B cell (primary cell): ENCODE measurements around the gene FGFR3. TPM values are rescaled to one million over a fixed set of nuclear protein-coding genes. Genes with fewer than 3 reads are reported as not detected.

Experiments used
- ATAC-seq: fragments of 200-7000 bp; cut with Tn5 transposase; one replicate; pipeline ENCODE4 v1.10.0; 2021; ENCODE audit warnings: low read depth, mild to moderate bottlenecking, moderate number of reproducible peaks, moderate library complexity
- CTCF ChIA-PET: fragments of 350-600 bp; sonication (Branson Sonifier 250); formaldehyde crosslinking; loops from one replicate; lab custom pipeline; 2021; ENCODE audit warnings: antibody characterized with exemption, inconsistent platforms; lab: Charles Lee
- POLR2A ChIA-PET: fragments of 350-600 bp; sonication (Branson Sonifier 250); formaldehyde crosslinking; loops from one replicate; lab custom pipeline; 2021; ENCODE audit warnings: antibody characterized with exemption; lab: Charles Lee
- DNase-seq: peaks from one replicate; pipeline ENCODE4 v3.0.0; 2013
- H2AFZ ChIP-seq: 2 replicates; pipeline ENCODE4 v1.6.1; 2012; ENCODE audit warnings: mild to moderate bottlenecking, low read depth, low read length; ENCODE audit not compliant: insufficient read depth, poor library complexity, severe bottlenecking
- H3K27ac ChIP-seq, 2 donors: 1 replicate in 1 of 2; 2 replicates in 1 of 2; pipeline ENCODE4 v1.5.1; 2012 to 2013; ENCODE audit warnings: low read length in 2 of 2, mild to moderate bottlenecking in 2 of 2, moderate library complexity in 1 of 2
- H3K27me3 ChIP-seq, 4 experiments: fragments of 200-600 bp in 1 of 4; sonication (generic) in 1 of 4; replicated peaks in 1 of 4; 1 replicate in 2 of 4; 2 replicates in 2 of 4; pipeline versions ENCODE4 v1.6.1 to v1.7.0; 2013 to 2016; ENCODE audit warnings: low read length in 3 of 4, mild to moderate bottlenecking in 2 of 4, mixed read lengths in 1 of 4, moderate library complexity in 1 of 4; ENCODE audit not compliant: insufficient read depth in 4 of 4, control insufficient read depth in 3 of 4; ENCODE audit errors: control extremely low read depth in 1 of 4
- H3K36me3 ChIP-seq, 2 experiments: replicated peaks in 1 of 2; 1 replicate in 1 of 2; 2 replicates in 1 of 2; pipeline versions ENCODE4 v1.6.1 to v1.7.1; 2013; ENCODE audit warnings: low read length in 1 of 2; ENCODE audit not compliant: insufficient read depth in 2 of 2, control insufficient read depth in 1 of 2; ENCODE audit errors: control extremely low read depth in 1 of 2, extremely low read depth in 1 of 2
- H3K4me1 ChIP-seq, 2 donors: fragments of 200-600 bp in 1 of 2; sonication (generic) in 1 of 2; 1 replicate in 1 of 2; 2 replicates in 1 of 2; pipeline versions ENCODE4 v1.5.1 to v1.6.1; 2013 to 2017; ENCODE audit warnings: low read length in 2 of 2; ENCODE audit not compliant: control insufficient read depth in 2 of 2, insufficient read depth in 2 of 2
- H3K4me2 ChIP-seq: replicated peaks from 2 replicates; pipeline ENCODE3; 2012; ENCODE audit warnings: mild to moderate bottlenecking, low read depth, low read length; ENCODE audit not compliant: poor library complexity, severe bottlenecking
- H3K4me3 ChIP-seq, 5 experiments: fragments of 200-600 bp in 1 of 5; sonication (generic) in 1 of 5; 1 replicate in 3 of 5; 2 replicates in 2 of 5; pipeline versions ENCODE4 v1.5.1 to v1.7.0; 2011 to 2016; ENCODE audit warnings: low read length in 4 of 5, mild to moderate bottlenecking in 4 of 5, low read depth in 2 of 5, control low read depth in 1 of 5, moderate library complexity in 1 of 5; ENCODE audit not compliant: insufficient read depth in 1 of 5; ENCODE audit errors: control extremely low read depth in 1 of 5, extremely low read depth in 1 of 5
- H3K79me2 ChIP-seq: fragments of 200-600 bp; sonication (generic); one replicate; pipeline ENCODE4 v1.6.0; 2016; ENCODE audit warnings: low read length; ENCODE audit not compliant: control insufficient read depth, insufficient read depth
- H3K9ac ChIP-seq: fragments of 200-600 bp; sonication (generic); 2 replicates; pipeline ENCODE4 v1.6.1; 2017; ENCODE audit warnings: mild to moderate bottlenecking, low read length, moderate library complexity
- H3K9me3 ChIP-seq, 3 donors: one replicate each; pipeline versions ENCODE4 v1.6.1 to v1.7.1; 2013; ENCODE audit warnings: low read length in 2 of 3; ENCODE audit not compliant: control insufficient read depth in 2 of 3, insufficient read depth in 1 of 3; ENCODE audit errors: control extremely low read depth in 1 of 3
- H4K20me1 ChIP-seq: 2 replicates; pipeline ENCODE4 v1.6.0; 2012; ENCODE audit warnings: mild to moderate bottlenecking, low read length; ENCODE audit not compliant: insufficient read depth, control insufficient read depth, poor library complexity, severe bottlenecking
- H3K27ac Mint-ChIP-seq: one replicate; pipeline ENCODE4 v1.8.0; 2021; ENCODE audit warnings: mixed read lengths
- H3K27me3 Mint-ChIP-seq: one replicate; pipeline ENCODE4 v1.8.0; 2021; ENCODE audit warnings: mixed read lengths
- H3K4me1 Mint-ChIP-seq: one replicate; pipeline ENCODE4 v1.8.0; 2021; ENCODE audit warnings: mixed read lengths
- H3K4me3 Mint-ChIP-seq: one replicate; pipeline ENCODE4 v1.8.0; 2021; ENCODE audit warnings: mixed read lengths
- H3K9me3 Mint-ChIP-seq: one replicate; pipeline ENCODE4 v1.8.0; 2022; ENCODE audit warnings: mixed read lengths; ENCODE audit not compliant: insufficient read depth
- EZH2 ChIP-seq: IDR thresholded peaks from 2 replicates; pipeline ENCODE4 v1.6.1; 2012; ENCODE audit warnings: borderline replicate concordance, low read depth, mild to moderate bottlenecking, moderate library complexity, low read length; ENCODE audit not compliant: insufficient read depth, poor library complexity, severe bottlenecking
- WGBS: methylation state at CpG from one replicate; pipeline ENCODE4 v1.1.5; 2013; ENCODE audit warnings: missing lambda C conversion rate; ENCODE audit not compliant: insufficient coverage; 5-methylcytosine and 5-hydroxymethylcytosine counted together
- intact Hi-C: fragments of 100-400 bp; cut with micrococcal nuclease; formaldehyde crosslinking; loops from one replicate; pipeline ENCODE4 v1.10.0; 2022
- polyA minus RNA-seq: library from RNA; depleted of rRNA, polyadenylated mRNA; stranded (reverse); fragments of >200 nt; gene quantifications from 2 replicates; pipeline ENCODE4 v1.2.3, GENCODE V29; 2012
- polyA plus RNA-seq: library from polyadenylated mRNA; depleted of rRNA; stranded (reverse); fragments of >200 nt; gene quantifications from 2 replicates; pipeline ENCODE4 v1.2.3, GENCODE V29; 2012
- total RNA-seq, 2 donors: library from RNA; stranded (reverse); fragments of 120-200 nt in 1 of 2; gene quantifications; 1 replicate in 1 of 2; 2 replicates in 1 of 2; pipeline versions ENCODE4 v1.2.3 to v1.2.4, GENCODE V29; 2013 to 2022
- TF ChIP-seq, protein P1 (sequence below): fragments of 200-600 bp; IDR thresholded peaks from one replicate; pipeline ENCODE4 v1.8.0; 2022; ENCODE audit warnings: antibody characterized with exemption, mild to moderate bottlenecking

The FGFR3 gene
- not detected in 2 replicates for total RNA-seq
- not detected for total RNA-seq (2013)
- polyA plus RNA-seq = not detected in 2 replicates
- polyA minus RNA-seq = 0.21 and 2.1 TPM in 2 replicates

DNA sequence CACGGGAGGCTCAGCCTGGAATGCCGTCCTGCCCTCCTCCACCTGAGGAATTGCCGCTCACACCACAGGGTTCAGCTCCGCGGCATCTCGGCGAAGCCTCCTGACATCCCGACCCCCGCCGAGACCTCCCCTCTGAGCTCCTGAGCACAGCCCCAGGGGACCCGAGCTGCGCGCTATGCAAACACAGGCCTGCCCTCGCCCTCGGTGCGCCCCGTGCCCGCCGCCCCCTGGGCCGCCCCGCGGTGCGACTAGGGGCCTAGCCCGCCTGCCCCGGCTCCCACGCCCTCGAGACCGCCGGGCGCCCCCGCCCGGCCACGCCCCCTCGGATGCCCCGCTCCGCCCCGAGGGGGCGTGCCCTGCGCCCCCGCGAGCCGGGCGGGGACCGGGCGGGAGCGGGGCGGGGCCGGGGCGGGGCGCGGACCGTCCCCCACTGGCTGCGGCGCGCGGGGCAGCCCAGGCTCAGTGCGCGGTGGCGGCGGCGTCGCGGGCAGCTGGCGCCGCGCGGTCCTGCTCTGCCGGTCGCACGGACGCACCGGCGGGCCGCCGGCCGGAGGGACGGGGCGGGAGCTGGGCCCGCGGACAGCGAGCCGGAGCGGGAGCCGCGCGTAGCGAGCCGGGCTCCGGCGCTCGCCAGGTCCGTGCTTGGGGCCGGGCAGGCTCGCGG, at the start of gene FGFR3:
TSS of gene FGFR3 (plus strand) at position 462 of the 664 bp plus-strand sequence. CDS start 642 bp downstream, outside the sequence.
- Histone ChIP-seq H3K4me1 (peaks cover 20 to 27% of the 10 kb centered on the region in 2 donors), H3K9me3 (peaks cover 0 to 21% (median 0%) of the 10 kb centered on the region in 3 donors), H3K4me3 (peak within 1 kb of the TSS in 4 of 5 experiments; percentile 11 to 48 (median 41)), H2AFZ (peak within 1 kb of the TSS; percentile 42), H3K36me3 (no peaks in the 10 kb centered on the region), H3K9ac (peak within 1 kb of the TSS; percentile 57), H3K27me3 (peaks cover 0 to 42% (median 28%) of the 10 kb centered on the region in 4 experiments), H4K20me1 (peaks cover 4% of the 10 kb centered on the region), H3K79me2 (no peaks in the 10 kb centered on the region), H3K27ac (no peak within 1 kb of the TSS), H3K4me2 (peak within 1 kb of the TSS; percentile 92)
- Mint-ChIP-seq H3K4me1 (peaks cover 3% of the 10 kb centered on the region), H3K4me3 (peak within 1 kb of the TSS; percentile 66), H3K27ac (no peak within 1 kb of the TSS), H3K27me3 (peaks cover 10% of the 10 kb centered on the region), H3K9me3 (no peaks in the 10 kb centered on the region)
- POLR2A ChIA-PET = no interaction called here
- ATAC-seq (peak; percentile 83), DNase-seq (peak; percentile 67)
- WGBS = 3% methylated on average over 94 of the region's 95 CpGs
- CTCF ChIA-PET = interaction anchor here (1.6 kb wide), 1 partner anchor 100 kb away, joined by 4 read pairs; no protein-coding TSS in a partner anchor
- intact Hi-C loops = loop anchor here (2.0 to 5.0 kb wide), 2 partner anchors 26 to 111 kb away; partner anchors contain the start of gene FAM53A
- no peak for TF ChIP-seq EZH2
- TF ChIP-seq, protein P1, sequence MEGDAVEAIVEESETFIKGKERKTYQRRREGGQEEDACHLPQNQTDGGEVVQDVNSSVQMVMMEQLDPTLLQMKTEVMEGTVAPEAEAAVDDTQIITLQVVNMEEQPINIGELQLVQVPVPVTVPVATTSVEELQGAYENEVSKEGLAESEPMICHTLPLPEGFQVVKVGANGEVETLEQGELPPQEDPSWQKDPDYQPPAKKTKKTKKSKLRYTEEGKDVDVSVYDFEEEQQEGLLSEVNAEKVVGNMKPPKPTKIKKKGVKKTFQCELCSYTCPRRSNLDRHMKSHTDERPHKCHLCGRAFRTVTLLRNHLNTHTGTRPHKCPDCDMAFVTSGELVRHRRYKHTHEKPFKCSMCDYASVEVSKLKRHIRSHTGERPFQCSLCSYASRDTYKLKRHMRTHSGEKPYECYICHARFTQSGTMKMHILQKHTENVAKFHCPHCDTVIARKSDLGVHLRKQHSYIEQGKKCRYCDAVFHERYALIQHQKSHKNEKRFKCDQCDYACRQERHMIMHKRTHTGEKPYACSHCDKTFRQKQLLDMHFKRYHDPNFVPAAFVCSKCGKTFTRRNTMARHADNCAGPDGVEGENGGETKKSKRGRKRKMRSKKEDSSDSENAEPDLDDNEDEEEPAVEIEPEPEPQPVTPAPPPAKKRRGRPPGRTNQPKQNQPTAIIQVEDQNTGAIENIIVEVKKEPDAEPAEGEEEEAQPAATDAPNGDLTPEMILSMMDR = no peak

DNA sequence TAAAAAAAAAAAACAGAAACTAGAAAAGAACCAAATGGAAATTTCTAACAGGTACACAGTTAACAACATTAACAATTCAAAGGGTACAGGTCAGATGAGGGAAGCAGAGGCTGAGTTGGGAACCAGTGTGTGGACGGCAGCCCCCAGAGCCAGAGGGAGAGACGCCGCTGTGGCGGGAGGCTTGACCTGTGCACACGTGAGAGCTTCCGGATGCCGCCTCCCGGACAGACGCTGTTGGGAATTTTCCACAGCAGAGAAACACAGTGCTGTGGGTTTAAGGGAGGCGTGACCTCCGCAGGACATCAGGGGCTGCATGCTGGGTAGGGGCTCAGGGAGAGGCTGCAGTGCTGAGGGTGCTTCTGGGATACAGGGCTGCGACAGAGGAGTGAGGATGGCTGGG, 49.5 kb upstream of the FGFR3 start:
- no peak overlapping the region for H3K27ac ChIP-seq
- peaks cover 0 to 4% (median 0%) of the 10 kb centered on the region in 4 experiments for H3K27me3 ChIP-seq
- no peak overlapping the region for H3K4me3 Mint-ChIP-seq
- POLR2A ChIA-PET = no interaction called here
- no peaks in the 10 kb centered on the region for H3K79me2 ChIP-seq
- TF ChIP-seq EZH2 = no peak
- TF ChIP-seq, protein P1 = no peak
- H3K4me1 ChIP-seq = peaks cover 3 to 8% of the 10 kb centered on the region in 2 donors
- no peaks in the 10 kb centered on the region for H3K4me1 Mint-ChIP-seq
- H3K4me2 ChIP-seq = no peak overlapping the region
- no peak overlapping the region for H3K27ac Mint-ChIP-seq
- H3K9me3 ChIP-seq = peaks cover 0 to 10% (median 2%) of the 10 kb centered on the region in 3 donors
- H3K36me3 ChIP-seq = peaks cover 0 to 27% of the 10 kb centered on the region in 2 experiments
- peaks cover 2% of the 10 kb centered on the region for H3K9me3 Mint-ChIP-seq
- DNase-seq = no peak
- H3K4me3 ChIP-seq = no peak overlapping the region
- ATAC-seq = no peak
- no peak overlapping the region for H3K9ac ChIP-seq
- H2AFZ ChIP-seq = no peak overlapping the region
- WGBS = 98% methylated on average over 8 of the region's 12 CpGs
- no peaks in the 10 kb centered on the region for H3K27me3 Mint-ChIP-seq
- intact Hi-C loops = no loop called here
- no peaks in the 10 kb centered on the region for H4K20me1 ChIP-seq
- CTCF ChIA-PET = interaction anchor here (1.2 to 1.6 kb wide), 3 partner anchors 9 to 156 kb away, joined by 3 to 6 read pairs (median 3); no protein-coding TSS in a partner anchor
